B cell (primary cell): ENCODE data around the gene PTPRQ. TPM values are rescaled to one million over a fixed set of nuclear protein-coding genes. Genes with fewer than 3 reads are reported as not detected.

ENCODE experiments used
- ATAC-seq: fragments of 200-7000 bp; cut with Tn5 transposase; one replicate; pipeline ENCODE4 v1.10.0; 2021; ENCODE audit warnings: low read depth, mild to moderate bottlenecking, moderate number of reproducible peaks, moderate library complexity
- CTCF ChIA-PET: fragments of 350-600 bp; sonication (Branson Sonifier 250); formaldehyde crosslinking; loops from one replicate; lab custom pipeline; 2021; ENCODE audit warnings: antibody characterized with exemption, inconsistent platforms; lab: Charles Lee
- POLR2A ChIA-PET: fragments of 350-600 bp; sonication (Branson Sonifier 250); formaldehyde crosslinking; loops from one replicate; lab custom pipeline; 2021; ENCODE audit warnings: antibody characterized with exemption; lab: Charles Lee
- DNase-seq: peaks from one replicate; pipeline ENCODE4 v3.0.0; 2013
- H2AFZ ChIP-seq: 2 replicates; pipeline ENCODE4 v1.6.1; 2012; ENCODE audit warnings: mild to moderate bottlenecking, low read depth, low read length; ENCODE audit not compliant: insufficient read depth, poor library complexity, severe bottlenecking
- H3K27ac ChIP-seq, 2 donors: 1 replicate in 1 of 2; 2 replicates in 1 of 2; pipeline ENCODE4 v1.5.1; 2012 to 2013; ENCODE audit warnings: low read length in 2 of 2, mild to moderate bottlenecking in 2 of 2, moderate library complexity in 1 of 2
- H3K27me3 ChIP-seq, 4 experiments: fragments of 200-600 bp in 1 of 4; sonication (generic) in 1 of 4; replicated peaks in 1 of 4; 1 replicate in 2 of 4; 2 replicates in 2 of 4; pipeline versions ENCODE4 v1.6.1 to v1.7.0; 2013 to 2016; ENCODE audit warnings: low read length in 3 of 4, mild to moderate bottlenecking in 2 of 4, mixed read lengths in 1 of 4, moderate library complexity in 1 of 4; ENCODE audit not compliant: insufficient read depth in 4 of 4, control insufficient read depth in 3 of 4; ENCODE audit errors: control extremely low read depth in 1 of 4
- H3K36me3 ChIP-seq, 2 experiments: replicated peaks in 1 of 2; 1 replicate in 1 of 2; 2 replicates in 1 of 2; pipeline versions ENCODE4 v1.6.1 to v1.7.1; 2013; ENCODE audit warnings: low read length in 1 of 2; ENCODE audit not compliant: insufficient read depth in 2 of 2, control insufficient read depth in 1 of 2; ENCODE audit errors: control extremely low read depth in 1 of 2, extremely low read depth in 1 of 2
- H3K4me1 ChIP-seq, 2 donors: fragments of 200-600 bp in 1 of 2; sonication (generic) in 1 of 2; 1 replicate in 1 of 2; 2 replicates in 1 of 2; pipeline versions ENCODE4 v1.5.1 to v1.6.1; 2013 to 2017; ENCODE audit warnings: low read length in 2 of 2; ENCODE audit not compliant: control insufficient read depth in 2 of 2, insufficient read depth in 2 of 2
- H3K4me2 ChIP-seq: replicated peaks from 2 replicates; pipeline ENCODE3; 2012; ENCODE audit warnings: mild to moderate bottlenecking, low read depth, low read length; ENCODE audit not compliant: poor library complexity, severe bottlenecking
- H3K4me3 ChIP-seq, 5 experiments: fragments of 200-600 bp in 1 of 5; sonication (generic) in 1 of 5; 1 replicate in 3 of 5; 2 replicates in 2 of 5; pipeline versions ENCODE4 v1.5.1 to v1.7.0; 2011 to 2016; ENCODE audit warnings: low read length in 4 of 5, mild to moderate bottlenecking in 4 of 5, low read depth in 2 of 5, control low read depth in 1 of 5, moderate library complexity in 1 of 5; ENCODE audit not compliant: insufficient read depth in 1 of 5; ENCODE audit errors: control extremely low read depth in 1 of 5, extremely low read depth in 1 of 5
- H3K79me2 ChIP-seq: fragments of 200-600 bp; sonication (generic); one replicate; pipeline ENCODE4 v1.6.0; 2016; ENCODE audit warnings: low read length; ENCODE audit not compliant: control insufficient read depth, insufficient read depth
- H3K9ac ChIP-seq: fragments of 200-600 bp; sonication (generic); 2 replicates; pipeline ENCODE4 v1.6.1; 2017; ENCODE audit warnings: mild to moderate bottlenecking, low read length, moderate library complexity
- H3K9me3 ChIP-seq, 3 donors: one replicate each; pipeline versions ENCODE4 v1.6.1 to v1.7.1; 2013; ENCODE audit warnings: low read length in 2 of 3; ENCODE audit not compliant: control insufficient read depth in 2 of 3, insufficient read depth in 1 of 3; ENCODE audit errors: control extremely low read depth in 1 of 3
- H4K20me1 ChIP-seq: 2 replicates; pipeline ENCODE4 v1.6.0; 2012; ENCODE audit warnings: mild to moderate bottlenecking, low read length; ENCODE audit not compliant: insufficient read depth, control insufficient read depth, poor library complexity, severe bottlenecking
- H3K27ac Mint-ChIP-seq: one replicate; pipeline ENCODE4 v1.8.0; 2021; ENCODE audit warnings: mixed read lengths
- H3K27me3 Mint-ChIP-seq: one replicate; pipeline ENCODE4 v1.8.0; 2021; ENCODE audit warnings: mixed read lengths
- H3K4me1 Mint-ChIP-seq: one replicate; pipeline ENCODE4 v1.8.0; 2021; ENCODE audit warnings: mixed read lengths
- H3K4me3 Mint-ChIP-seq: one replicate; pipeline ENCODE4 v1.8.0; 2021; ENCODE audit warnings: mixed read lengths
- H3K9me3 Mint-ChIP-seq: one replicate; pipeline ENCODE4 v1.8.0; 2022; ENCODE audit warnings: mixed read lengths; ENCODE audit not compliant: insufficient read depth
- EZH2 ChIP-seq: IDR thresholded peaks from 2 replicates; pipeline ENCODE4 v1.6.1; 2012; ENCODE audit warnings: borderline replicate concordance, low read depth, mild to moderate bottlenecking, moderate library complexity, low read length; ENCODE audit not compliant: insufficient read depth, poor library complexity, severe bottlenecking
- WGBS: methylation state at CpG from one replicate; pipeline ENCODE4 v1.1.5; 2013; ENCODE audit warnings: missing lambda C conversion rate; ENCODE audit not compliant: insufficient coverage; 5-methylcytosine and 5-hydroxymethylcytosine counted together
- intact Hi-C: fragments of 100-400 bp; cut with micrococcal nuclease; formaldehyde crosslinking; loops from one replicate; pipeline ENCODE4 v1.10.0; 2022
- polyA plus RNA-seq: library from polyadenylated mRNA; depleted of rRNA; stranded (reverse); fragments of >200 nt; gene quantifications from 2 replicates; pipeline ENCODE4 v1.2.3, GENCODE V29; 2012
- total RNA-seq, 2 donors: library from RNA; stranded (reverse); fragments of 120-200 nt in 1 of 2; gene quantifications; 1 replicate in 1 of 2; 2 replicates in 1 of 2; pipeline versions ENCODE4 v1.2.3 to v1.2.4, GENCODE V29; 2013 to 2022
- TF ChIP-seq, protein P1 (sequence below): fragments of 200-600 bp; IDR thresholded peaks from one replicate; pipeline ENCODE4 v1.8.0; 2022; ENCODE audit warnings: antibody characterized with exemption, mild to moderate bottlenecking

PTPRQ gene
- total and polyA plus RNA-seq, 2 donors (not counting 1 experiment from before 2014, with no cell fraction given) = not detected

DNA sequence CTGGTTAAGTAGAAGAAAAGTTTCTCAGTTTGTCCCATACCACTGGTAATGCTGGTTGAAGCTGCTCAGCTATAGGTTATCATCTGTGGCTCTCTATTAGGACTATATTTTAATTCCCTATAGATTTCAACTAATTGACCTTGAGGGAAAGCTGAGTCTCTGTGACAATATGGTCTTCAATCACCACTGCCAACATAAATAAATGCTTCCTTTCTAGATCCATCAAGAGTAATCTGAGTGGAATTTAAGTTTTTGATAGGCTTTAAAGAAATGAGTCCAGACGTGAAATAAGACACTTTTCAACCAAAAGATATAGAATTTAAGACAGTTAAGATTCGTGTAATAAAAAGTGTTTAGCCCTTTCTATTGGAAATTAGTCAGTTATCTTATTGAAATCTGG is 199.9 kb downstream of the PTPRQ start:
- no peaks in the 10 kb centered on the region for H3K4me1 Mint-ChIP-seq
- whole genome bisulfite sequencing = no CpG with 5 or more reads among the region's 2 CpGs
- no peaks in the 10 kb centered on the region for H3K79me2 ChIP-seq

GRCh38 chr12:80648881-80649280 is 204.8 kb downstream of the PTPRQ start:
- Mint-ChIP-seq H3K27me3 (no peaks in the 10 kb centered on the region), H3K27ac (no peak overlapping the region), H3K4me3 (no peak overlapping the region), H3K9me3 (no peaks in the 10 kb centered on the region), H3K4me1 (no peaks in the 10 kb centered on the region)
- H3K4me1 ChIP-seq = no peaks in the 10 kb centered on the region
- CTCF ChIA-PET = no interaction called here
- H4K20me1 ChIP-seq = no peaks in the 10 kb centered on the region
- no peak overlapping the region for H3K4me2 ChIP-seq
- H2AFZ ChIP-seq = no peak overlapping the region
- WGBS = no CpG with 5 or more reads among the region's 1 CpG
- no peaks in the 10 kb centered on the region for H3K9me3 ChIP-seq
- no peak for ATAC-seq
- no peak overlapping the region for H3K4me3 ChIP-seq
- DNase-seq = no peak
- intact Hi-C loops = no loop called here
- no peak overlapping the region for H3K9ac ChIP-seq
- H3K79me2 ChIP-seq = no peaks in the 10 kb centered on the region
- TF ChIP-seq, protein P1, sequence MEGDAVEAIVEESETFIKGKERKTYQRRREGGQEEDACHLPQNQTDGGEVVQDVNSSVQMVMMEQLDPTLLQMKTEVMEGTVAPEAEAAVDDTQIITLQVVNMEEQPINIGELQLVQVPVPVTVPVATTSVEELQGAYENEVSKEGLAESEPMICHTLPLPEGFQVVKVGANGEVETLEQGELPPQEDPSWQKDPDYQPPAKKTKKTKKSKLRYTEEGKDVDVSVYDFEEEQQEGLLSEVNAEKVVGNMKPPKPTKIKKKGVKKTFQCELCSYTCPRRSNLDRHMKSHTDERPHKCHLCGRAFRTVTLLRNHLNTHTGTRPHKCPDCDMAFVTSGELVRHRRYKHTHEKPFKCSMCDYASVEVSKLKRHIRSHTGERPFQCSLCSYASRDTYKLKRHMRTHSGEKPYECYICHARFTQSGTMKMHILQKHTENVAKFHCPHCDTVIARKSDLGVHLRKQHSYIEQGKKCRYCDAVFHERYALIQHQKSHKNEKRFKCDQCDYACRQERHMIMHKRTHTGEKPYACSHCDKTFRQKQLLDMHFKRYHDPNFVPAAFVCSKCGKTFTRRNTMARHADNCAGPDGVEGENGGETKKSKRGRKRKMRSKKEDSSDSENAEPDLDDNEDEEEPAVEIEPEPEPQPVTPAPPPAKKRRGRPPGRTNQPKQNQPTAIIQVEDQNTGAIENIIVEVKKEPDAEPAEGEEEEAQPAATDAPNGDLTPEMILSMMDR = no peak
- TF ChIP-seq EZH2 = no peak
- no peak overlapping the region for H3K27ac ChIP-seq
- H3K36me3 ChIP-seq = no peaks in the 10 kb centered on the region
- H3K27me3 ChIP-seq = no peaks in the 10 kb centered on the region
- POLR2A ChIA-PET = no interaction called here

More for the DNA sequence above, 199.9 kb downstream of the PTPRQ start:
- H3K27me3 Mint-ChIP-seq = no peaks in the 10 kb centered on the region
- no peaks in the 10 kb centered on the region for H3K27me3 ChIP-seq
- H3K4me3 ChIP-seq = no peak overlapping the region
- H3K36me3 ChIP-seq = no peaks in the 10 kb centered on the region
- DNase-seq (no peak), ATAC-seq (no peak)
- no peaks in the 10 kb centered on the region for H3K9me3 ChIP-seq
- ChIA-PET POLR2A (no interaction called here), CTCF (no interaction called here)
- H3K27ac ChIP-seq = no peak overlapping the region
- intact Hi-C loops = no loop called here
- peaks cover 3% of the 10 kb centered on the region for H3K9me3 Mint-ChIP-seq
- H2AFZ ChIP-seq = no peak overlapping the region
- H4K20me1 ChIP-seq = no peaks in the 10 kb centered on the region
- H3K9ac ChIP-seq = no peak overlapping the region
- H3K27ac Mint-ChIP-seq = no peak overlapping the region
- H3K4me2 ChIP-seq = no peak overlapping the region
- H3K4me3 Mint-ChIP-seq = no peak overlapping the region
- TF ChIP-seq, protein P1 = no peak
- TF ChIP-seq EZH2 = no peak
- H3K4me1 ChIP-seq = no peaks in the 10 kb centered on the region
